ENCODE measurements around the gene MRTFB.

DNA sequence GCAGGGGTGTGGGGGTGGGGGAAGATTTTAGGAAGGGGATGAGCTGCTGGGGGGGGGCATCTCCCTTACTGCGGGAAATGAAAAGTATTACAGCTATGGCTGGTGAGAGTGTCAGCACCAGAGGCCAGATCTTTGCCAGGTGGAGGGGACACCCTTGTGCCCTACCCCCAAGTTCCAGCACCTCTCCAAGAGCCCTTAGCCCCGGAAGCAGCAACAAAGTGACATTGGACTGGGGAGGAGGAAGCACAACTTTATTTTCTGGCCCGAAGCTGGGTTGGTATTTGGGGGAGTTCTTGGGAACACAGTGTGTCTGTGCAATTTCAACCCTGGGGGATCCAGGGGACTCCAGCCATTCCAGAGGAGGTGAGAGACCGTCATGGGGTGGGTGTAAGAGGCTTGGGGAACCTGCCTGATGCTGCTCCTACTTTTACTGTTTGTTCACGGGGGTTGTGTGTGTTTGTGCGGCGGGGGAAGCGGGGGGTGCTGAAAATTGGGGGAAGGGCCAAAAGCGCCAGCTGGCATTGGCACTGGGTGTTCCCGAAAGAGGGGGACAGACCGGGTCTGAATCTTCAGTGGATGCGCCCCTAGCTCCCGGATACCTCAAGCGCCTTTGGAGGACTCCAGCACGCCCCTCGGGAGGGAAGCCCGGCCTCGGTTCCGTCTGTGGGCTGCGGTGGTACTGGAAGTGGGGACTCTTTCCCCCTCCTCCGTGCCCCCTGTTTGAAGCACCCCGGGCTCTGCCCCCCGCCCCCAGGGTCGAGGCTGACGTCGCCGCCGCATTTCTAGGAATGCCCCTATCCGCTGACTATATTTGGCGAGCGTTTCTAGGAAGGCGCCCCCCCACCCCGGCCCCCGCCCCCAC lies 230.3 kb downstream of the MRTFB start:
- TF ChIP-seq CTCF (IDR thresholded peaks at IDR 0.05; ENCODE audit: low read length) (no peak), EZH2phosphoT487 (IDR thresholded peaks at IDR 0.05; ENCODE audit: low read length) (no peak), EZH2 (optimal IDR thresholded peaks at IDR 0.05; ENCODE audit: low read depth, low read length) (no peak)
